Measurements from ENCODE around the gene ZBTB21.
"Not testable (repeated sequence)": the region's sequence is repeated elsewhere in the genome, so short reads cannot be mapped to it uniquely, and the experiment has no call there.

The ZBTB21 gene

GRCh38 chr21:41952568-41953248, 57.5 kb downstream of the ZBTB21 start:
- no peak for DNase-seq (ENCODE audit: low read depth in 2 of 2)

DNA sequence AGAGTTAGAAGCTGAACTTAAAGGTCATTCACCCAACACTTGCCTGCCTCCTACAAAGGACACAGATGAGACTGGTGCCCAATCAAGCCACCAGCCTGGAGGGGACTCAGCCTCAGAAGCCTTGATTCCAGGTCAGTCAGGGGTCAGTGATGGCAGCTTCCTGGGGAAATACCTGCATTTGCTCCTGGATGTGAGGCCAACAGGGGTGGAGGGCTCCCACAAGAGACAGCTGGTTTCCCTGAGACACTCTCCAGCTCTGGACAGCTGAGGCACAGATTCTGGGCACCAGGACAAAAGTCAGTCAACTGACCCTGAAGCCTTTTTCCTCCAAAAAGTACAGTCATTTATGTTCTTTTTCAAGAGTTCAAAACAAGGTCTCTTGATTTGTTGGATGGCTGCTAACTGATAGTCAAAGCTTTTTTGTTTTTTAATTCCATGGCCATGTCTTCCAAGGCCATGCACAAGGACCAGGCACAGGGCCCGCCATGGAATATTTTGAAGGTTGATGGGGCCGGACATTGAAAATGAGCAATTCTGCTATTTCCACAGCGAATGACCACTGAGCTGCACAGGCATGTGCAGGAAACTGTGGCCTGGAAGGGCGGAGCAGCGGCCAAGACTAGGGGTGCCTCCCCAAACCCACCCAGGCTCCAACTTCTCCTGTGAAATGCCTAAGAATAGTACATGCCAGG, 58.1 kb downstream of the ZBTB21 start:
- DNase-seq (ENCODE audit: low read depth in 2 of 2) = no peak

- no peak for DNase-seq (ENCODE audit: low read depth in 2 of 2)
These were observed 59.2 kb downstream of the ZBTB21 start for GRCh38 chr21:41950941-41951351.

- not testable (repeated sequence) for DNase-seq (ENCODE audit: low read depth in 2 of 2)
These were observed 60.5 kb downstream of the ZBTB21 start for GRCh38 chr21:41949631-41950030.

- DNase-seq (ENCODE audit: low read depth in 2 of 2) = no peak
These were observed 61.3 kb downstream of the ZBTB21 start for GRCh38 chr21:41948901-41949300.

DNA sequence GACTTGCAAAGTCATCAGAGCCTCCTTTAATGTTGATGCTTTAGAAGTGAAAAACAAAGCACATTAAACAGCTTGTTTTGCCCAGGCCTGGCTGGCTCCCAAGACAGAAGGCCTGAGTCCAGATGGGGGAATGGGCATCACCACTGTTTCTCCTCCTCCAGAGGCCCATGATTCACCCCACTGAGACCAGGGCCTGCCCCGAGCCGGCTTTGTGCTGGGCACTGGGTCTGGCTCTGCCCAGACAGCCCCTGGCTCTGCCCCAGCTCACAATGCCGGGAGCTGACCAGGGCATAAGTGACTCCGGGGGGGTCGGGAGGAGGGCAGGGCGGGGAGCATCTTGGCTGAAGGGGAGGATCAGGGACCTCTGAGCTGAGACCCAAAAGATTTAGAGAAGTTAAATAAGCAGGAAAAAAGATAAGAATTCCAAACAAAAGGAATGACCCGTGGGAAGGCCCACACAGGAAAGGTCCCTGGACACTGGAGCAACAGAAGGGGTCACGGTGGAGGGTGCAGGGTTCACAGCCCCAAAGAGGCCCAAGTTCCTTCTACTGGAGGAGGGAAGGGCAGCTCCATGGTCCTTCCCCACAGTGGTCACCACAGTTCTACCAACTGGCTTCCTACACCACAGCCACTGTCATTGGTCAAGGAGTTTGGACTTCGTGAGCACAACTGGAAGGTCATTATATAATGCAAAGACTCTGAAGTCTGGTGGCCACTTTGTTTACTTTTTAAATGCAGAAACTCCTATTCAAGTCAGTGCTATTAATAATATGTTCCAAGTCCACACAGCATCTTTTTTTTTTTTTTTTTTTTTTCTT, 61.9 kb downstream of the ZBTB21 start:
- no peak for DNase-seq (ENCODE audit: low read depth in 2 of 2)

DNA sequence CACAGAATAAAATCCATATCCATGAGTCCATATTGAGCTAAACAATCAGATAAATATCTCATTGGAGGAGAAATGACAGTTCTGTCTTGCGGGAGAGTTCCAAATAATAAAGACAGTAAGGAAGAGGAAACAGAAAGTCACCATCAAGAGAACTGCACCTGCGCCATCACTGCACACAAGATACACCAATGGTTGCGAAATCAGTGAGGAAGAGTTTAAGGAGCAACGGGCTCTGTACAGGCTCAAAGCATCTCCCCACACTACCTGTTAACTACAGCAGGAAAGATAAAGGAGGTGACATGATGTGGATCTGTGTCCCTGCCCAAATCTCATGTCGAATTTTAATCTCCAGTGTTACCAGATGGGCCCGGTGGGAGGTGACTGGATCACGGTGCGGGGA, 64.2 kb downstream of the ZBTB21 start:
- no peak for DNase-seq (ENCODE audit: low read depth in 2 of 2)

DNA sequence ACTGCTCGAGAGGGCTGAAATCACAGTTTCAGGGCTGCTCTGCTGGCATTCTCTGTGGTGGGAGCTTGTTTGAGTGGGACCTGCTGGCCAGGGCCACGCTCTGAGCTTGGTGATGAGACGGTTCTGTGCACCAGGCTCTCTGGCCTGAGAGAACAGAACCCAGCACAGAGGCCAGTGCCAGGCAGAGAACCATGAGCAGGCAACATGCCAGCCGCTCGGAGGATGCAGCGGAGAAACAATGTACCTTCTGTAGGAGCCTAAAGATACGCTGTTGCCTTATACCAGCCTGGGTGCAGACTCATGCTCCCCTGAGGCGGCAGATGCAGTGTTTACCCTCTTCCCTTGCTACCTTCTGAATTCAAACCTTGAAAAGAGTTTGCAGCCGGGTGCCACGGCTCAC, 66.3 kb downstream of the ZBTB21 start:
- no peak for DNase-seq (ENCODE audit: low read depth in 2 of 2)

GRCh38 chr21:41942457-41942856, 67.7 kb downstream of the ZBTB21 start:
- DNase-seq (ENCODE audit: low read depth in 2 of 2) = no peak

DNA sequence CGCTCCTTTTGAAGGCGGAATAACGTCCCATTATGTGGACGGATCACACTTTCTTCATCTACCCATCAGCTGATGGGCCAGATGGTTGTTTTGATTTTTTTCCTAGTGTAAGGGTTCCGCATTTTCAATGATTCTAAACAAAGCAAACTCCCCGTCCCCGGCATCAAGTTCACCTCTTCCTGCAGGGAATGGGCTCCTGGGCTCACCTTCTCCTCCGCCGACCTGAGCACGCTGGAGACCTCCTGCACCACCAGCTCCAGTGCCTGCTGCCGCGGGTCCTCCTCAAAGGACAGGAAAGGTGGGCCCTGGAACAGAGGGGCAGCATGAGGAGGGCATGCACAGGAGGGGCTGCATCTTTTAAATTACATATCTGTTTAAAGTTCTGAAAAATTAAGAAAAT, 68.2 kb downstream of the ZBTB21 start:
- DNase-seq (ENCODE audit: low read depth in 2 of 2) = no peak

DNA sequence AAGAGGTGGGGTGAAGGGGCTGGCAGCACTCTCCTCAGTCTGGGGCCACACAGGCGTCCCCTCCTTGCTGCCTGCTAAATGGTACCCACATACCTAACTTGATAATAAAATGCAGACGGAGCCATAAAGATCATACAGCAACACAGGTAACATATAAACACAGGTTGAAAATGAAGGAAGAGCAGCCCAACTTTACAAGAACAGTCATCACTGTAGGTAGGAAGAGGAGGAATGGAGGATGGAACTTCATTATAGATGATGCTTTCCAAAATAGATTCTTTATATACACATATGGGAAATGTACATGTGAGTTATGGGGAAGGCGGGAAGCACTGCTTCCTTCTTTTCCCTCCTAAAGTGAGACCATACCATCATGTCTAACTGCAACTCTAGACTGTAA, 69.7 kb downstream of the ZBTB21 start:
- no peak for DNase-seq (ENCODE audit: low read depth in 2 of 2)

DNA sequence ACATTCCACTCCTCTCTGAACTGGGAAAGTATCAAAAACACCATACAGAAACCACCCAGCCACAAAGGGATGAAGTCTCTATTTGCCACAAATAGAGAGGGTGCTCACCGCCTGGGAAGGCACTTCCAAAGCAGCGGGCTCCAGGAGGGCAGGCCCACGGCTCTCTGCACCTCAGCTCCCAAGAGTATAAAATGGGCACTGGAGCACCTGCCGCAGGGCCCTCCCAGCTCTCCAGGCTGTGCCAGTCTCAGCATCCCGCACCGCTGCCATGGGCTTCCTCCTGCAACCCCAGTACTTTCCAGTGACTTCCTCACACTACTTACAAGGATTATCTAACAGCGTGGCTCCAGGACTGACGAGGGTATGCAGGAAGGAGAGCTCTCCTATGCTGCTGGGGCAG, 70.8 kb downstream of the ZBTB21 start:
- no peak for DNase-seq (ENCODE audit: low read depth in 2 of 2)

Data from activated CD8-positive, alpha-beta memory T cell treated with anti-CD3 and anti-CD28 coated beads for 4 hours (primary cell).